Transverse colon (tissue), 4 donors: ENCODE results near the gene SREBF2. TPM values are rescaled to one million over a fixed set of nuclear protein-coding genes. Genes with fewer than 3 reads are reported as not detected.

Source experiments
- DNase-seq: peaks from one replicate; pipeline ENCODE4 v3.0.0-alpha.2; 2019
- H3K27ac ChIP-seq, 4 donors: fragments of 200-600 bp; sonication (generic); 2 replicates each; pipeline ENCODE4 v1.5.1; 2016 to 2018; ENCODE audit warnings: inconsistent platforms in 4 of 4
- H3K27me3 ChIP-seq: fragments of 200-600 bp; sonication (generic); 2 replicates; pipeline ENCODE4 v1.5.1; 2017; ENCODE audit warnings: inconsistent platforms
- H3K36me3 ChIP-seq, 4 donors: fragments of 200-600 bp; sonication (generic); 2 replicates each; pipeline ENCODE4 v1.5.1; 2017 to 2019; ENCODE audit warnings: inconsistent platforms in 4 of 4
- H3K4me1 ChIP-seq, 4 donors: fragments of 200-600 bp; sonication (generic); 2 replicates each; pipeline ENCODE4 v1.5.1; 2017 to 2020; ENCODE audit warnings: inconsistent platforms in 4 of 4
- H3K4me3 ChIP-seq, 4 donors: fragments of 200-600 bp; sonication (generic); 1 replicate in 1 of 4; 2 replicates in 3 of 4; pipeline versions ENCODE4 v1.5.1 to v1.6.1; 2017 to 2019; ENCODE audit warnings: inconsistent platforms in 4 of 4
- H3K9me3 ChIP-seq, 2 donors: fragments of 200-600 bp; sonication (generic); 2 replicates each; pipeline ENCODE4 v1.5.1; 2017 to 2019; ENCODE audit warnings: inconsistent platforms in 2 of 2
- EP300 ChIP-seq: sonication (generic); formaldehyde crosslinking; IDR thresholded peaks from one replicate; pipeline ENCODE4 v1.6.1; 2017; ENCODE audit warnings: antibody characterized with exemption, low read depth
- POLR2A ChIP-seq: fragments of 450-650 bp; IDR thresholded peaks from one replicate; pipeline ENCODE4 v1.6.1; 2016; ENCODE audit warnings: antibody characterized with exemption, mild to moderate bottlenecking, moderate library complexity
- POLR2AphosphoS5 ChIP-seq, 3 donors: sonication (generic); formaldehyde crosslinking; IDR thresholded peaks; one replicate each; pipeline ENCODE4 v1.6.1; 2016; ENCODE audit warnings: antibody characterized with exemption in 3 of 3
- WGBS, 2 donors: methylation state at CpG; one replicate each; pipeline ENCODE4 v1.1.5; 2018; ENCODE audit warnings: low coverage in 1 of 2; 5-methylcytosine and 5-hydroxymethylcytosine counted together
- in situ Hi-C, 4 donors: fragments of 200-750 bp; cut with MboI; loops; one replicate each; pipeline versions ENCODE4 v1.15.0 to v1.15.1; 2017; ENCODE audit warnings: low sequenced_read_pairs in 3 of 4, low pct_ligation_motif_present in 1 of 4, low pct_unique_long_range_greater_than_20kb in 1 of 4
- intact Hi-C: fragments of 100-400 bp; cut with DNase I; formaldehyde crosslinking; loops from one replicate; pipeline ENCODE4 v1.15.1; 2023; ENCODE audit warnings: low total_unique reads
- total RNA-seq, 4 donors: library from RNA; depleted of rRNA; stranded (reverse); fragments of >200 nt; gene quantifications; one replicate each; pipeline ENCODE4 v1.1.0, GENCODE V29; 2016
- TF ChIP-seq, protein P1 (sequence below), 5 experiments: fragments of 200-600 bp in 3 of 5; fragments of 450-650 bp in 2 of 5; sonication (generic) in 3 of 5; IDR thresholded peaks; 1 replicate in 2 of 5; 2 replicates in 3 of 5; pipeline ENCODE4 v1.5.1; 2016 to 2017; ENCODE audit warnings: antibody characterized with exemption in 5 of 5, inconsistent platforms in 3 of 5, mild to moderate bottlenecking in 2 of 5, moderate library complexity in 1 of 5

Gene SREBF2
- 100 to 1,000 TPM; 156 to 252 (median 166) TPM for total RNA-seq

DNA sequence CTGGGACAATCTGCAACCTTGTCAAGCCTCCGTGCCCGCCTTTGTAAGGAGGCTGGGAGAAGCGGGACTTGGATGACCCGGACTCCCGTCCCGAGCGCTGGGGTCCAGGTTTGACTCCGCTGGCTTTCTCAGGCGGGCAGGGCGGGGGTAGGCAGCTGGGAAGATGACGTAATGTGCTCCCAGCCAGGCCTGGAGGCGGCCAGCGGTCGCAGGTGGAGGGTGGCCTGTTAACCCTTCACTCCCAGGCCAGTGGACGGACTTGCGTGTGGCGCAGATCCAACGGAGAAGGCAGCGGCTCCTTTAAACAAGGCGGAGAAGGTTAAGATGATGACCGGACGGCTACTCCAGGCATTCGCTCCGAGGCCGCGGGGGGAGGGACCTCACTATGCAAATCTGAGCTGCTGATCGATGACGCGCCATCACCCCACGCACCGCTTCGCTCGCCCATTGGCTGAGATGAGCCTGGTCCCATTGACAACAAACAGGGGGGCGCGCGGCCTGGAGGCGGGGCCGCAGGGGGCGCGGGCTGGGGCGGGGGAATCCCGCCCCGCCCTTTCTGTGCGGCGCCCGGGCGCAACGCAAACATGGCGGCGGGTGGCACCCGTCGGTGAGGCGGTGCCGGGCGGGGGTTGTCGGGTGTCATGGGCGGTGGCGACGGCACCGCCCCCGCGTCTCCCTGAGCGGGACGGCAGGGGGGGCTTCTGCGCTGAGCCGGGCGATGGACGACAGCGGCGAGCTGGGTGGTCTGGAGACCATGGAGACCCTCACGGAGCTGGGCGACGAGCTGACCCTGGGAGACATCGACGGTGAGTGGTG, at the start of gene SREBF2:
SREBF2 (plus strand) TSS at position 553 of the 816 bp plus-strand sequence; CDS start at position 719, 166 bp downstream.
- Histone ChIP-seq H3K4me1 (peaks cover 6 to 45% (median 20%) of the 10 kb centered on the region in 4 donors), H3K27me3 (no peaks in the 10 kb centered on the region), H3K9me3 (no peaks in the 10 kb centered on the region), H3K36me3 (no peaks in the 10 kb centered on the region), H3K27ac (peak within 1 kb of the TSS; percentile 92 to 99 (median 97)), H3K4me3 (peak within 1 kb of the TSS; percentile 64 to 97 (median 89))
- in situ Hi-C loops: no loop called here
- DNase-seq: peak; percentile 100
- 1% methylated on average over 56 of the region's 75 CpGs; no CpG with 5 or more reads in 1 of the 2 donors for WGBS, 2 donors
- intact Hi-C loops: no loop called here
- peak; percentile 86 for TF ChIP-seq POLR2A
- peak; percentile 85 to 92 (median 88) for TF ChIP-seq POLR2AphosphoS5 (IDR thresholded peaks at IDR 0.05)
- TF ChIP-seq, protein P1, sequence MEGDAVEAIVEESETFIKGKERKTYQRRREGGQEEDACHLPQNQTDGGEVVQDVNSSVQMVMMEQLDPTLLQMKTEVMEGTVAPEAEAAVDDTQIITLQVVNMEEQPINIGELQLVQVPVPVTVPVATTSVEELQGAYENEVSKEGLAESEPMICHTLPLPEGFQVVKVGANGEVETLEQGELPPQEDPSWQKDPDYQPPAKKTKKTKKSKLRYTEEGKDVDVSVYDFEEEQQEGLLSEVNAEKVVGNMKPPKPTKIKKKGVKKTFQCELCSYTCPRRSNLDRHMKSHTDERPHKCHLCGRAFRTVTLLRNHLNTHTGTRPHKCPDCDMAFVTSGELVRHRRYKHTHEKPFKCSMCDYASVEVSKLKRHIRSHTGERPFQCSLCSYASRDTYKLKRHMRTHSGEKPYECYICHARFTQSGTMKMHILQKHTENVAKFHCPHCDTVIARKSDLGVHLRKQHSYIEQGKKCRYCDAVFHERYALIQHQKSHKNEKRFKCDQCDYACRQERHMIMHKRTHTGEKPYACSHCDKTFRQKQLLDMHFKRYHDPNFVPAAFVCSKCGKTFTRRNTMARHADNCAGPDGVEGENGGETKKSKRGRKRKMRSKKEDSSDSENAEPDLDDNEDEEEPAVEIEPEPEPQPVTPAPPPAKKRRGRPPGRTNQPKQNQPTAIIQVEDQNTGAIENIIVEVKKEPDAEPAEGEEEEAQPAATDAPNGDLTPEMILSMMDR (IDR thresholded peaks at IDR 0.05): peak in 2 of 5 experiments; percentile 5 to 15
- peak; percentile 25 for TF ChIP-seq EP300

GRCh38 chr22:41787331-41787730, 45.6 kb upstream of the SREBF2 start:
- H3K36me3 ChIP-seq: no peaks in the 10 kb centered on the region
- H3K4me3 ChIP-seq: no peak overlapping the region
- DNase-seq: no peak
- no peaks in the 10 kb centered on the region for H3K27me3 ChIP-seq
- H3K9me3 ChIP-seq: no peaks in the 10 kb centered on the region
- no peak overlapping the region for H3K27ac ChIP-seq
- in situ Hi-C loops (no loop called here), intact Hi-C loops (no loop called here)
- TF ChIP-seq POLR2A (no peak), EP300 (no peak), POLR2AphosphoS5 (IDR thresholded peaks at IDR 0.05) (no peak)
- TF ChIP-seq, protein P1 (IDR thresholded peaks at IDR 0.05): no peak
- 81 to 85% methylated on average over 2 of the region's 2 CpGs for WGBS, 2 donors
- H3K4me1 ChIP-seq: no peaks in the 10 kb centered on the region

- TF ChIP-seq, protein P1 (IDR thresholded peaks at IDR 0.05): no peak
- no peak for TF ChIP-seq EP300
- no peak for TF ChIP-seq POLR2AphosphoS5 (IDR thresholded peaks at IDR 0.05)
- TF ChIP-seq POLR2A: no peak
- Histone ChIP-seq H3K27ac (no peak overlapping the region), H3K4me1 (no peaks in the 10 kb centered on the region), H3K4me3 (no peak overlapping the region), H3K27me3 (no peaks in the 10 kb centered on the region), H3K9me3 (no peaks in the 10 kb centered on the region), H3K36me3 (no peaks in the 10 kb centered on the region)
- no peak for DNase-seq
- intact Hi-C loops: no loop called here
- in situ Hi-C loops: no loop called here
- WGBS, 2 donors: 96 to 100% methylated on average over 1 to 3 of the region's 3 CpGs
Measured at GRCh38 chr22:41793871-41794270, 39.0 kb upstream of the SREBF2 start.

DNA sequence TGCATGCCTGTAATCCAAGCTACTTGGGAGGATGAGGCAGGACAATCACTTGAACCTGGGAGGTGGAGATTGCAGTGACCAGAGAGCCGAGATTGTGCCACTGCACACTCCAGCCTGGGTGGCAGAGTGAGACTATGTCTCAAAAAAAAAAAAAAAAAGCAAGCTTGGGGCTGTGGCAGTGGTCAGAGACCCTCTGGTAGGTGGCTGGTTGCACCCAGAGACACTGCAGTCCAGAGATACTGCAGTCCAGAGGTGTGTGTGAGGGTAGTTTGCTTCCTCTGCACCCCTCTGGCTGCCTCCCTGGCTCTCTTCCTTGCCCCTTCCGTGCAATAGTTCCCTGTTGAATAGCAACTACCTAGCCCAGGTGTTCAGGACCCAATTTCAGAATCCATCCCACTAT, 34.2 kb upstream of the SREBF2 start:
- no peaks in the 10 kb centered on the region for H3K9me3 ChIP-seq
- H3K4me1 ChIP-seq: peaks cover 10 to 23% (median 18%) of the 10 kb centered on the region in 4 donors
- DNase-seq: no peak
- no peaks in the 10 kb centered on the region for H3K36me3 ChIP-seq
- intact Hi-C loops (no loop called here), in situ Hi-C loops (no loop called here)
- H3K27ac ChIP-seq: no peak overlapping the region
- TF ChIP-seq EP300 (no peak), POLR2A (no peak), POLR2AphosphoS5 (IDR thresholded peaks at IDR 0.05) (no peak)
- TF ChIP-seq, protein P1 (IDR thresholded peaks at IDR 0.05): no peak
- WGBS, 2 donors: 94 to 100% methylated on average over 1 to 2 of the region's 2 CpGs
- no peak overlapping the region for H3K4me3 ChIP-seq
- no peaks in the 10 kb centered on the region for H3K27me3 ChIP-seq
